Colon (tissue), 2 donors: ENCODE measurements around the gene RAPGEF3.

Source experiments
- FAIRE-seq: peaks from 2 replicates; lab custom pipeline; 2012; peaks lifted over from hg19 to GRCh38; lab: Jason Lieb, UNC
- donor health status: control.
- donor health status: control.

Gene RAPGEF3

GRCh38 chr12:47742253-47742825 is 16.3 kb downstream of the RAPGEF3 start:
- FAIRE-seq = no peak

GRCh38 chr12:47741340-47741703 is 17.4 kb downstream of the RAPGEF3 start:
- no peak for FAIRE-seq

- FAIRE-seq = no peak
Observed at GRCh38 chr12:47740606-47741339, 17.9 kb downstream of the RAPGEF3 start.

- no peak for FAIRE-seq
Observed at GRCh38 chr12:47739979-47740378, 18.7 kb downstream of the RAPGEF3 start.

GRCh38 chr12:47739297-47739696 is 19.4 kb downstream of the RAPGEF3 start:
- FAIRE-seq = no peak

- FAIRE-seq = no peak
Observed at GRCh38 chr12:47737936-47738594, 20.6 kb downstream of the RAPGEF3 start.

- no peak for FAIRE-seq
Observed at GRCh38 chr12:47736877-47737676, 21.6 kb downstream of the RAPGEF3 start.

- no peak for FAIRE-seq
Observed at GRCh38 chr12:47736216-47736615, 22.5 kb downstream of the RAPGEF3 start.

- FAIRE-seq = no peak
Observed at GRCh38 chr12:47735649-47736048, 23.0 kb downstream of the RAPGEF3 start.

GRCh38 chr12:47734725-47735480 is 23.8 kb downstream of the RAPGEF3 start:
- FAIRE-seq = no peak

GRCh38 chr12:47733142-47733541 is 25.5 kb downstream of the RAPGEF3 start:
- FAIRE-seq = no peak

GRCh38 chr12:47732504-47732903 is 26.2 kb downstream of the RAPGEF3 start:
- FAIRE-seq = no peak

- no peak for FAIRE-seq
Observed at GRCh38 chr12:47731723-47732122, 27.0 kb downstream of the RAPGEF3 start.

- no peak for FAIRE-seq
Observed at GRCh38 chr12:47730341-47730744, 28.3 kb downstream of the RAPGEF3 start.

- FAIRE-seq = no peak
Observed at GRCh38 chr12:47729233-47729632, 29.4 kb downstream of the RAPGEF3 start.

- FAIRE-seq = no peak
Observed at GRCh38 chr12:47725893-47726292, 32.8 kb downstream of the RAPGEF3 start.

- FAIRE-seq = no peak
Observed at GRCh38 chr12:47725091-47725772, 33.4 kb downstream of the RAPGEF3 start, which contains the start of gene ENDOU. TSS of gene ENDOU (minus strand) at chr12:47725490. CDS start at chr12:47725413, 77 bp downstream.

GRCh38 chr12:47722941-47723631 is 35.6 kb downstream of the RAPGEF3 start:
- FAIRE-seq = no peak

GRCh38 chr12:47722136-47722834 is 36.4 kb downstream of the RAPGEF3 start:
- no peak for FAIRE-seq

GRCh38 chr12:47721431-47721973 is 37.2 kb downstream of the RAPGEF3 start:
- FAIRE-seq = no peak
